Amygdala (tissue), 56 donors: ENCODE measurements around the gene ARHGEF19.
"Not testable (repeated sequence)": the region's sequence is repeated elsewhere in the genome, so short reads cannot be mapped to it uniquely, and the experiment has no call there.

Experiments
- DNase-seq, 56 donors: peaks; one replicate each; lab custom pipeline; 2025; lab: John Stamatoyannopoulos, UW

The ARHGEF19 gene

GRCh38 chr1:16172218-16172830 lies 40.1 kb downstream of the ARHGEF19 start:
- no peak for DNase-seq

DNA sequence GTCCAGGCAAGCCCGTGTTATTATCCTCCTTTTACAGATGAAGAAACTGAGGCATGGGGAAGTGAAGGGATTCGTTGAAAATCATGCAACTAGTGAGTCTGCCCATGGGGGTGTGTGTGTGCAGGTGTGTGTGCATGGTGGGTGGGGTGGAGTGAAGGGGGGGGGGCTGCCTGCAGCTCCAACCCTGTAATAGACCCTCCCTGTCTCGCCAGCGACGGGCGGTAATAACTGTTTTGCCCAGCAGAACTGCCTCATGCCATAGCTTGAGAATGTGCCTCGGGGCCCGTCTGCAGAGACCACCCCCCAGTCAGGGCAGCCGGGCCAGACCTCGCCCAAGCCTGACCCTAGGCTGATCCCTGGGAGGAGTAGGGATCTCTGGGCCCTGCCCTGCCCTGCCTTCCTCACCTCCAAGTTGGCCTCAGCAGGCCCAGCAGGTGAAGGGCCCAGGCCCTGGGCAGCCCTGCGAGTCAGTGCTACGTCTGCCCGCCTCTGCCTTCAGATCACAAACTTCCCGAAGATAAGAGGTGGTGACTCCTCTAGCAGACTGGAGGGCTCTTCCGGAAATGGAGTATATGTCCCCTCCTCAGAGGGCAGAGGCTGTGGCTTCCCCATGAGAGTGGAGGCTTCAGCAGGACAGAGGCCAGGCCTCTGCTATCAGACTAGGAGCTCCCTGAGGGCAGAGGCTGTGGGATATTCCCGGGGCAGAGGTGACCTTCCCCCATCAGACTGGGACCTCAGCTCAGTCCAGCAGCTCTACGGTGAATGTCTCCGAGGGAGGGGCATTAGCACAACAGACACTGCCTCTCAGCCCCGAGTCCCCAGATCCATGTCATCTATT lies 40.9 kb downstream of the ARHGEF19 start:
- DNase-seq = no peak

DNA sequence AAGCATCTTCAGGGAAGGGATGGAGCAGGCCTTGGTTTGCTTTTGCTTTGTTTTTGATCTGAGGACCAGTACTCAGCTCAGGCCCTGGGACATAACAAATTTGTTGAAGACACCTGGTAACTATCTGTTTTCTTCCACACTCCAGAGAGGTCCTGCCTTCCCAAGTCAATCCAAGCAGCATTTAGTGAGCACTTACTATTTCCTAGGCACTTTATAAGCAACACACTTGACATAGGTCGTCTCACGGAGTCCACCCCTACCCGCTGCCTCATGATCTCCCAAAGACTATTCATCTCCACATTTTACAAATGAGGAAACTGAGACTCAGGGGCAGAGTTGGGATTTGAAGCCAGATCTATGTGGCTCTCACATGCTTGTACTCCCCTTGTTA lies 42.2 kb downstream of the ARHGEF19 start:
- DNase-seq = no peak

DNA sequence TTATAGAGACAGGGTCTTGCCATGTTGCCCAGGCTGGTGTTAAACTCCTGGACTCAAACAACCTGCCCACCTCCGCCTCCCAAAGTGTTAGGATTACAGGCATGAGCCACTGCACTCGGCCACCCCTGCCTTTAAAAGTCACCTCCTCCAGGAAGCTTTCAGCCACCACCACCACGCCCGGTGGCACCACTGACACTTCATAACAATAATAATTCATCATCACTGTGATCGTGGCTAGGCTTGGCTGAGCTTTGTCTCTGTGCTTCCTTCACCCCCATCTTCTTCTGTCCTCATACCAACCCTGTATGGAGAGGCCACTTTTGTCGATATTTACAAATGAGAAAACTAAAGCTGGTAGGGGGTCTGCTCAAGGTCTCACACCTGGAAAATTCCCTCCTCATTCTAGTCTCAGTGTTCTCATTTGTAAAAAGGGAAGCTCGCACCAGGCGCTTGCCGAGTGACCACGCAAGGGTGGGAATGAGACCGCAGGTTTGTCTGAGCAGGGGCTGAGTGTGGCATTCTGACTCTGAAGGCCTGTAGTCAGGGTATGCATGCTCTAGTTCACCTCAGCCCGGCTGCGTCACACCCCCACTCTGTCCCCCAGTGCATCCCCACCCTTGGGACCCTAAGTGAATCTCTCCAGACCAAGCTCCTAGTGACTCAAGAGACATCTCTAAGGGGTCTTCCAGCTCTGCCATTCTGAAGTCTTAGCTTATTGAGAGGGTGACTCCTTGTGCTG lies 43.7 kb downstream of the ARHGEF19 start:
- no peak for DNase-seq

- not testable (repeated sequence) for DNase-seq
Measured at GRCh38 chr1:16168144-16168495, 44.3 kb downstream of the ARHGEF19 start.

GRCh38 chr1:16167331-16168143 lies 44.9 kb downstream of the ARHGEF19 start:
- DNase-seq = peak in 1 of 56 donors; percentile 25

DNA sequence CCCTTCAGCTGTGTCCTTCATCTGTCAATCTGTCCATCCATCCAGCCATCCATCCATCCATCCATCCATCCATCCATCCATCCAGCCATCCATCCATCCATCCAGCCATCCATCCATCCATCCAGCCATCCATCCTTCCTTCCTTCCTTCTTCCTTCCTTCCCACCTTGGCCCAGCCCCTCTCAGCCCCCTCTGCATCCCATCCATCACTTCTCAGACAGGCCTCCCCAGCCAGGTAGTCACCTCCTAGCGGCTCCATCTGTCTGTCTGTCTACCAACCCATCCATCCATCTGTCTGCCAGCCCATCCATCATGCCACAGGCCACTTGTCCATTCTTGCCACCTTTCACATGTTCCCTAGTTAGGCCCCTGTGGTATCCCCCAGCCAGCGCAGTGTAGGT lies 46.3 kb downstream of the ARHGEF19 start:
- no peak for DNase-seq

GRCh38 chr1:16165548-16165947 lies 46.9 kb downstream of the ARHGEF19 start:
- no peak for DNase-seq

DNA sequence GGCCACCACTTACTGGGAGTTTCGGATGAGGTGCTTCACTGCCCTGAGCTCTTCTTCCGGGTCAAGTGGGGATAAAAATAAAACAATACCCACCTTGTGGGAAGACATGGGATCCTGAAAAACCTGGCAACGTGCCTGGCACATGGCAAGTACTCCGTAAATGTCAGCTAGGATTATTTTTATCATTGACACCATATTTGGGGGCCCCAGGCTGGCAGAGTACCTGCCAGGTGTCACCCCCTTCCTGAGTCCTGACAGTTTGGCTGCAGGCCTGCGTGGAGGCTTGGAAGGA lies 47.4 kb downstream of the ARHGEF19 start:
- DNase-seq = no peak

GRCh38 chr1:16164213-16165072 lies 48.0 kb downstream of the ARHGEF19 start:
- peak in 1 of 56 donors; percentile 37 for DNase-seq

GRCh38 chr1:16163608-16164212 lies 48.7 kb downstream of the ARHGEF19 start:
- DNase-seq = not testable (repeated sequence)

GRCh38 chr1:16162163-16162822 lies 50.2 kb downstream of the ARHGEF19 start:
- no peak for DNase-seq

GRCh38 chr1:16161717-16162116 lies 50.7 kb downstream of the ARHGEF19 start:
- DNase-seq = no peak

DNA sequence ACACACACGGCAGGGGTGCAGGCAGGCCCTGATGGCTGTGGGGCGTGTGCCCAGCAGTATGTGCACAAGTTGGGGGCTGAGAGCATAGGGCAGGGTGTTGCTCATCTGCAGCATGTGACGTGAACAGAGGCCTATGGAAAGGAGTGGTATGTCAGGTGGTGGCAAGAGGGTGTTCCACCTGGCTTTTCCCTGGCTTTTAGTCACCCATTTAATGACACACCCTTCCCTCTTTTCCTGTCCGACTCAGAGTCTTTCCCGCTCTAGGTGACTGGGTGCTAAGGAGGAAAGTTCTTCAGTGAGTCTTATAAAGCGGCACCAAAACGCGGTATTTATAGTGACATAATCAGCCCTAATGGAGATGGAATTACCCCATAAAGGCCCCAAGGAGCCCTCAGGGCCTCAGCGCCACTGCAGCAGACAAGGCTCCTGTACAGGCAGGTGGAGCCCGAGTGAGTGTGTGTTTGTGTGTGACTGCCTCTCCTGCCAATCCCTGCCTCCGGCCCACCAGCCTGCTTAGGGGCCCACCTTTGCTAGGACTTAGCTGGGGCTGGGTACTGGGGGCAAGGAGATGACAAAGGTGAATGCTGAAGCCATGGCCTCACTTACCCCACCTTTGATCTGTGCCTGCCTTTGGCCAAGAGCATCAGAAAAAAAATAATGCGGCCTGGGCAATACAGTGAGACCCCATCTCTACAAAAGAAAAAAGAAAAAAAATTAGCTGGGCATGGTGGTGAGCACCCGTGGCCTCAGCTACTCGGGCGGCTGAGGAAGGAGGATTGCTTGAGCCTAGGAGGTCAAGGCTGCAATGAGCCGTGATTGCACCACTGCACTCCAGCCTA lies 53.2 kb downstream of the ARHGEF19 start:
- DNase-seq = no peak

DNA sequence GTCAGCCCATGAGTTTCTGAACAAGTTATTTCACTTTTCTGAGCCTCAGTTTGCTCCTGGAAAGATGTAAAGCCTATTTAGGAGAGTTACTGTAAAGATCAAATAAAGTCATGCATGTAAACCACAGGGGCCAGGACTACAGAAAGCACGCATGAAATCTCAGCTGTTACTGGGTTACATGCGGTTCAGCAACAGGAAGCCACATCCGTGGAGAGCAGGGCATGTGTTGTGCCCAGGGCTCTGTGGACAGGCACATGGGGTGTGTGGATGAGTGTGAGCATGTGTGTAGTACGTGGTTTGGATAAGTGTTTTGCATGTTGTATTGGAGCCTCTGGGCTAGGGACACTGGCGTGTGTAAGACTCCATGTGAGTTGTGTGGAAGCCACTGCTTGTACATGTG lies 54.4 kb downstream of the ARHGEF19 start:
- DNase-seq = no peak

DNA sequence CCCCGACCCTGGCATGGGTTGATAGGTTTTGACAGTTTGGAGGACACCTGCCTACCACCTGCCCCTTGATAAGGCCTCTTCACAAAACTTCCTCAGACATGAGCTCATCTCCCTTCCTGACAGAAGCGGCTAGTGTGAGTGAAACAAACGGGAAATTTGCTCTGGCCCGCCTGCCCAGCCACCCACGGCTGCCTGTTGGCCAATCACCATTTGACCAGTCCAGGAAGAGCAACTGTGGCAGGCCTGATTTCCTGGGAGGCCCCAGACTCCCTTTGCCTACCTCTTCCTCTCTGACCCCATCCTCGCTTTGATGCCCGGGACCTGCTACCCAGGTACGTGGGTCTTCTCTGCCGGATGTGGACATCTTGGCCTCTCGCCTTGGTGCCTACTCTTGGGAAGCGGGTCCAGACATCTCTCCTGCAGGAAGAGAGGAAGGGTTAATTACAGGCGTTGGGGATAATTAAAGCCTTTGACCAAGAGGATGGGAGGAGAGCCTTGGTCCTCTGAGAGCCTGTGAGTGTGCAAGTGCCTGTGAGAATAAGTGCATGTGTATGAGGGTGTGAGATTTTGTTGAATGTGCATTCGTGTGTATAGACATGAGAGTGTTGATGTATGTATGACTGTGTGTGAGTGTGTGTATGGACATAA lies 55.5 kb downstream of the ARHGEF19 start:
- peak in 11 of 56 donors; percentile 7 to 32 (median 11) for DNase-seq
